Ovary (tissue), 9 donors: ENCODE data around the gene TSKS. TPM values are rescaled to one million over a fixed set of nuclear protein-coding genes. Genes with fewer than 3 reads are reported as not detected.

Experiments used
- DNase-seq, 5 donors: peaks; one replicate each; pipeline ENCODE4 v3.0.0-alpha.2; 2019 to 2020
- H3K27ac ChIP-seq, 2 donors: fragments of 200-600 bp; one replicate each; pipeline versions ENCODE4 v1.5.1 to v1.8.0; 2019 to 2022
- H3K27me3 ChIP-seq: fragments of 200-600 bp; one replicate; pipeline ENCODE4 v1.8.0; 2022
- H3K36me3 ChIP-seq: fragments of 200-600 bp; sonication (generic); one replicate; pipeline ENCODE4 v1.5.1; 2019
- H3K4me1 ChIP-seq: one replicate; pipeline ENCODE4 v1.8.1; 2013; ENCODE audit warnings: mild to moderate bottlenecking, moderate library complexity; ENCODE audit not compliant: insufficient read depth
- H3K4me3 ChIP-seq: fragments of 200-600 bp; sonication (generic); one replicate; pipeline ENCODE4 v1.5.1; 2017
- H3K9me3 ChIP-seq, 2 donors: fragments of 200-600 bp in 1 of 2; sonication (generic) in 1 of 2; one replicate each; pipeline versions ENCODE4 v1.5.1 to v1.8.1; 2013 to 2019; ENCODE audit warnings: mild to moderate bottlenecking in 1 of 2, moderate library complexity in 1 of 2
- EP300 ChIP-seq: sonication (generic); formaldehyde crosslinking; IDR thresholded peaks from one replicate; pipeline ENCODE4 v1.6.1; 2017; ENCODE audit warnings: antibody characterized with exemption
- POLR2A ChIP-seq: fragments of 450-650 bp; IDR thresholded peaks from one replicate; pipeline ENCODE4 v1.6.1; 2017; ENCODE audit warnings: antibody characterized with exemption, mild to moderate bottlenecking, moderate library complexity
- WGBS, 3 donors: extraction: QIAGEN DNeasy Blood & Tissue Kit in 1 of 3; methylation state at CpG; one replicate each; pipeline versions ENCODE4 v1.1.5 to v1.1.7; 2013 to 2017; 5-methylcytosine and 5-hydroxymethylcytosine counted together
- intact Hi-C, 4 donors: fragments of 100-400 bp; cut with DNase I; formaldehyde crosslinking; loops; one replicate each; pipeline versions ENCODE4 v1.11.0 to v1.15.1; 2022 to 2023
- microRNA-seq, 3 donors: library from miRNA; unstranded; fragments of <30 nt; microRNA quantifications; one replicate each; pipeline versions ENCODE4 to v1.2.0, GENCODE V29; 2019 to 2020
- polyA plus RNA-seq, 2 donors: library from polyadenylated mRNA; stranded (reverse); fragments of 200-250 nt in 1 of 2; fragments of 350-450 nt in 1 of 2; fragmentation: Illumina TruSeq in 1 of 2; extraction: RNeasy Lipid Tissue Mini Kit (QIAGEN cat#74804) in 1 of 2; gene quantifications; one replicate each; pipeline ENCODE4 v1.2.3, GENCODE V29; 2013 to 2014
- small RNA-seq: library from RNA; depleted of rRNA; stranded (forward); fragments of <200 nt; gene quantifications from one replicate; pipeline ENCODE3, GENCODE V24; 2016
- total RNA-seq, 7 donors: library from RNA; depleted of rRNA in 2 of 7; stranded (reverse); fragments of >200 nt in 2 of 7; fragmentation: NEBNext Ultra II Directional in 3 of 7; extraction: Animal tissue kit (Norgen Biotek cat#: 25700) in 3 of 7; gene quantifications; one replicate each; pipeline versions ENCODE4 v1.1.0 to v1.2.4, GENCODE V29; 2016 to 2023
- TF ChIP-seq, protein P1 (sequence below), 3 donors: fragments of 450-650 bp in 2 of 3; fragments of 200-600 bp in 1 of 3; IDR thresholded peaks; one replicate each; pipeline versions ENCODE4 v1.5.1 to v1.8.0; 2016 to 2022; ENCODE audit warnings: antibody characterized with exemption in 3 of 3, mild to moderate bottlenecking in 1 of 3
- donor health status: DM: no; HTN: no; CAD: no; lungs with moderate emphysema.
- donor health status: DM: no; HTN: no; CAD: no.
- donor health status: Bipolar disorder and iron deficiency.
- donor health status: DM: yes; HTN: yes; CAD: no.
- donor health status: DM: no; HTN: no; CAD: no.
- donor health status: DM: yes; HTN: yes; CAD: no.

Gene TSKS
- total and polyA plus RNA-seq, 9 donors: 0.15 to 0.71 (median 0.32) TPM; not detected in 4

DNA sequence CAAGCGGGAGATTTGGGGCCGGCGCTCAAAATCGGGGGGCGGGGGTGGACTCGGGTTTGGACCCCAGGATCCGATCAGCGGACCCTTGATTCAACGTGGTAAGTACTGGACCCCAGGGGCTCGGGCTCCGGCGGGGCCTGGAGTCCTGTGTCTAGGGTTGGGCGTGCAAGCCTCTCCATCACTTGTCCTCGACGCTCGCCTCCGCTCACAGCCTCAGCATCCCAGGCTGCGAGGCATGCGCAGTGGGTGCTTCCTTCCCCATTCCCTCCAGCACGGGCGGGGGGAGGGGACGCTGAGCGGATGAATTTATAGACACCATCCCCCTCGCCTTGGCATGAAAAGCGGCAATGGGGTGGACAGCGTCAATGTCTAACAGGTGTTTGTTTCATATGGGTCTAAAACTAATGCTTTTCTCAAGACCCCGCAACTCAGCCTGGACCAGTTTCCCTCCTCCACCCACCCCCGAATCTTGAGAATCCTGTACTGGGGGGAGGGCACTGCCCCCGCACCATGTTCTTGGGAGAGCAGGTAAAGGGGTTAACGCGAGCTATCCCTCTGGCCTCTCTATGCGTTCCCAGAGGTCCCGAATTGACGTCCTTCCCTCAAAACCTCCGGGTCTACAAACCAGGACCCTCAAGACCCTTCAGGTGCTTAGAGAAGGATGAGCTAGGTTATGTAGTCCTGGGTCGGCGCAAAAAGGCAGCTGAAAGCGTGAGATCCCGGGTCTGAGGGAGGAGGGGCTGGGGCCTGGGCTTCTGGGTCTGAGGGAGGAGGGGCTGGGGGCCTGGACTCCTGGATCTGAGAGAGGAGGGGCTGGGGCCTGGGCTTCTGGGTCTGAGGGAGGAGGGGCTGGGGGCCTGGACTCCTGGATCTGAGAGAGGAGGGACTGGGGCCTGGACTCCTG, 71.6 kb downstream of the TSKS start:
- TF ChIP-seq EP300 (no peak), POLR2A (no peak)
- TF ChIP-seq, protein P1, sequence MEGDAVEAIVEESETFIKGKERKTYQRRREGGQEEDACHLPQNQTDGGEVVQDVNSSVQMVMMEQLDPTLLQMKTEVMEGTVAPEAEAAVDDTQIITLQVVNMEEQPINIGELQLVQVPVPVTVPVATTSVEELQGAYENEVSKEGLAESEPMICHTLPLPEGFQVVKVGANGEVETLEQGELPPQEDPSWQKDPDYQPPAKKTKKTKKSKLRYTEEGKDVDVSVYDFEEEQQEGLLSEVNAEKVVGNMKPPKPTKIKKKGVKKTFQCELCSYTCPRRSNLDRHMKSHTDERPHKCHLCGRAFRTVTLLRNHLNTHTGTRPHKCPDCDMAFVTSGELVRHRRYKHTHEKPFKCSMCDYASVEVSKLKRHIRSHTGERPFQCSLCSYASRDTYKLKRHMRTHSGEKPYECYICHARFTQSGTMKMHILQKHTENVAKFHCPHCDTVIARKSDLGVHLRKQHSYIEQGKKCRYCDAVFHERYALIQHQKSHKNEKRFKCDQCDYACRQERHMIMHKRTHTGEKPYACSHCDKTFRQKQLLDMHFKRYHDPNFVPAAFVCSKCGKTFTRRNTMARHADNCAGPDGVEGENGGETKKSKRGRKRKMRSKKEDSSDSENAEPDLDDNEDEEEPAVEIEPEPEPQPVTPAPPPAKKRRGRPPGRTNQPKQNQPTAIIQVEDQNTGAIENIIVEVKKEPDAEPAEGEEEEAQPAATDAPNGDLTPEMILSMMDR (IDR thresholded peaks at IDR 0.05): no peak
- H3K27ac ChIP-seq: no peak overlapping the region
- H3K4me1 ChIP-seq: no peaks in the 10 kb centered on the region
- DNase-seq: peak; percentile 62 to 81 (median 70)
- no peaks in the 10 kb centered on the region for H3K27me3 ChIP-seq
- H3K9me3 ChIP-seq: no peaks in the 10 kb centered on the region
- H3K36me3 ChIP-seq: no peaks in the 10 kb centered on the region
- intact Hi-C loops: loop anchor here in 1 of 4 donors (2.0 kb wide), 1 partner anchor 65 kb away; no protein-coding TSS in a partner anchor
- peak overlapping the region; percentile 39 for H3K4me3 ChIP-seq
- WGBS, 3 donors: 4 to 5% (median 5%) methylated on average over 36 to 39 of the region's 39 CpGs

GRCh38 chr19:49690656-49691242, 72.4 kb downstream of the TSKS start, which contains the start of gene CPT1C:
CPT1C (plus strand) TSS chr19:49691116; CDS start chr19:49692253, 1,137 bp downstream.
- TF ChIP-seq POLR2A (peak; percentile 55), EP300 (no peak)
- H3K27me3 ChIP-seq: no peaks in the 10 kb centered on the region
- peak within 1 kb of the TSS; percentile 39 for H3K4me3 ChIP-seq
- H3K27ac ChIP-seq: peak within 1 kb of the TSS; percentile 8 to 10
- no peaks in the 10 kb centered on the region for H3K36me3 ChIP-seq
- no peaks in the 10 kb centered on the region for H3K4me1 ChIP-seq
- no peaks in the 10 kb centered on the region for H3K9me3 ChIP-seq
- intact Hi-C loops: loop anchor here in 1 of 4 donors (2.0 kb wide), 1 partner anchor 66 kb away; no protein-coding TSS in a partner anchor
- peak; percentile 81 to 89 (median 85) for DNase-seq
- WGBS, 3 donors: 0 to 1% (median 0%) methylated on average over 38 of the region's 38 CpGs

DNA sequence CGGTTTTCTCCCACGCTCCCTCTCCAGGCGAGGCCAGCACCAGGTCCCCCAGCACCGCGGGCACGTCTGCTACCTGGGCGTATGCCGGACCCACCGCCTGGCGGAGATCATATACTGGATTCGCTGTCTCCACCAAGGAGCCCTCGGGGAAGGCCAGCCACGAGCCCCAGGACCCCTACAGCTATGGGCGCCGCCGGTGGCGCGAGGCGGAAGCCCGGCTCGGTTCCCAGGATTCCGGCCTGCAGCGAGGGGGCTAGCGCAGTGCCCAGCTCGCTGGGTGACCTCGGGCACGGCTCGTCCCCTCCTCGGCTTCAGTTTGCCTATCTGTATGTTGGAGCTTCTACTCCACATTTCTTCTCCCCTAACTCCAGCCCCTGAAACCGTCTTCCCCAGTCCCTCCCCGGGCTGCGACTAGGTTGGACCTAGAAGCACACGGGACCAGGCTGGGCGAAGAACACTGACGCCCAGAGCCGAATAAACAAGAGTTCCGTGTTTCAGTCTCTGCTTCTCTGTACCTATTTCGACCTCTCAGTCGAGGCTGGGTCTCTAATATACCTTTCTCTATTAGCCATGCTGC, 72.9 kb downstream of the TSKS start:
- Histone ChIP-seq H3K4me1 (no peaks in the 10 kb centered on the region), H3K4me3 (peak overlapping the region; percentile 39), H3K27ac (peak overlapping the region; percentile 8 to 10), H3K9me3 (no peaks in the 10 kb centered on the region), H3K36me3 (no peaks in the 10 kb centered on the region), H3K27me3 (no peaks in the 10 kb centered on the region)
- no peak for DNase-seq
- intact Hi-C loops: loop anchor here in 1 of 4 donors (2.0 kb wide), 1 partner anchor 67 kb away; no protein-coding TSS in a partner anchor
- 2 to 4% (median 3%) methylated on average over 37 to 39 of the region's 39 CpGs for WGBS, 3 donors
- TF ChIP-seq, protein P1 (IDR thresholded peaks at IDR 0.05): no peak
- TF ChIP-seq POLR2A (no peak), EP300 (no peak)

Small RNA genes lying within 50 kb of the gene (microRNA-seq; reads per million reads assigned to microRNA genes)
- gene MIR6799: 0 to 0.75 (median 0.18) reads per million in 3 donors

Small RNA genes lying within 50 kb of the gene (small RNA-seq; reads per million reads assigned to genes)
- gene MIR6799 (not detected), gene RNU6-841P (not detected)

Other genes with a start within 250 kb of the TSKS start
- 10 to 100 TPM; 26.4 to 54.8 (median 37.8) TPM for gene RCN3, start 235.3 kb downstream of the TSKS start, total RNA-seq
- 10 to 100 TPM; 13.6 to 37.5 TPM for gene RCN3, start 235.3 kb downstream of the TSKS start, polyA plus RNA-seq
- 10 to 100 TPM; 44.8 to 70.1 (median 58.7) TPM for gene NOSIP, start 182.8 kb downstream of the TSKS start, total RNA-seq
- gene NOSIP, start 182.8 kb downstream of the TSKS start, polyA plus RNA-seq: 10 to 100 TPM; 31.0 to 65.0 TPM
- 1 to 10 TPM in 3 of 7 donors, under 1 TPM in 1, not detected in 3; 0.77 to 4.0 (median 1.6) TPM for gene PRRG2, start 182.0 kb downstream of the TSKS start, total RNA-seq
- gene PRRG2, start 182.0 kb downstream of the TSKS start, polyA plus RNA-seq: under 1 TPM; 0.65 to 0.75 TPM
- 10 to 100 TPM in 5 of 7 donors, 1 to 10 TPM in 2; 8.1 to 44.1 (median 31.8) TPM for gene PRR12, start 172.1 kb downstream of the TSKS start, total RNA-seq
- 10 to 100 TPM in 1 of 2 donors, 1 to 10 TPM in 1; 2.8 to 22.8 TPM for gene PRR12, start 172.1 kb downstream of the TSKS start, polyA plus RNA-seq
- 10 to 100 TPM; 28.7 to 62.8 (median 37.6) TPM for gene RRAS, start 123.2 kb downstream of the TSKS start, total RNA-seq
- gene RRAS, start 123.2 kb downstream of the TSKS start, polyA plus RNA-seq: 10 to 100 TPM; 24.2 to 63.4 TPM
- 10 to 100 TPM; 14.9 to 94.6 (median 68.8) TPM for gene SCAF1, start 121.1 kb downstream of the TSKS start, total RNA-seq
- gene SCAF1, start 121.1 kb downstream of the TSKS start, polyA plus RNA-seq: 10 to 100 TPM in 1 of 2 donors, 1 to 10 TPM in 1; 3.3 to 29.1 TPM
- 10 to 100 TPM; 46.1 to 89.0 (median 69.5) TPM for gene IRF3, start 97.4 kb downstream of the TSKS start, total RNA-seq
- gene IRF3, start 97.4 kb downstream of the TSKS start, polyA plus RNA-seq: 10 to 100 TPM; 24.2 to 76.9 TPM
- gene BCL2L12, start 97.4 kb downstream of the TSKS start, total RNA-seq: 10 to 100 TPM in 6 of 7 donors, 1 to 10 TPM in 1; 8.0 to 21.0 (median 15.6) TPM
- 10 to 100 TPM in 1 of 2 donors, 1 to 10 TPM in 1; 6.7 to 17.7 TPM for gene BCL2L12, start 97.4 kb downstream of the TSKS start, polyA plus RNA-seq
- 100 to 1,000 TPM; 125 to 174 (median 152) TPM for gene PRMT1, start 86.0 kb downstream of the TSKS start, total RNA-seq
- 100 to 1,000 TPM in 1 of 2 donors, 10 to 100 TPM in 1; 57.1 to 182 TPM for gene PRMT1, start 86.0 kb downstream of the TSKS start, polyA plus RNA-seq
- 1 to 10 TPM in 4 of 7 donors, under 1 TPM in 3; 0.48 to 1.9 (median 1.3) TPM for gene ADM5, start 73.7 kb downstream of the TSKS start, total RNA-seq
- 1 to 10 TPM in 1 of 2 donors, not detected in 1; 1.6 TPM for gene ADM5, start 73.7 kb downstream of the TSKS start, polyA plus RNA-seq
- 10 to 100 TPM in 4 of 7 donors, 1 to 10 TPM in 3; 4.6 to 25.8 (median 14.5) TPM for gene CPT1C, start 72.2 kb downstream of the TSKS start, total RNA-seq
- 10 to 100 TPM in 1 of 2 donors, 1 to 10 TPM in 1; 9.4 to 12.9 TPM for gene CPT1C, start 72.2 kb downstream of the TSKS start, polyA plus RNA-seq
- gene AP2A1, start 3.7 kb upstream of the TSKS start, total RNA-seq: 100 to 1,000 TPM in 3 of 7 donors, 10 to 100 TPM in 4; 56.0 to 126 (median 99.3) TPM
- 10 to 100 TPM; 37.8 to 72.2 TPM for gene AP2A1, start 3.7 kb upstream of the TSKS start, polyA plus RNA-seq
- gene FUZ, start 50.0 kb upstream of the TSKS start, total RNA-seq: 10 to 100 TPM; 23.3 to 48.6 (median 27.5) TPM
- 10 to 100 TPM; 13.4 to 36.9 TPM for gene FUZ, start 50.0 kb upstream of the TSKS start, polyA plus RNA-seq
- 10 to 100 TPM; 30.3 to 89.9 (median 85.3) TPM for gene MED25, start 55.0 kb upstream of the TSKS start, total RNA-seq
- gene MED25, start 55.0 kb upstream of the TSKS start, polyA plus RNA-seq: 10 to 100 TPM; 34.3 to 67.4 TPM
- 100 to 1,000 TPM; 108 to 256 (median 206) TPM for gene PTOV1, start 87.9 kb upstream of the TSKS start, total RNA-seq
- 100 to 1,000 TPM in 1 of 2 donors, 10 to 100 TPM in 1; 22.2 to 186 TPM for gene PTOV1, start 87.9 kb upstream of the TSKS start, polyA plus RNA-seq
- gene PNKP, start 104.3 kb upstream of the TSKS start, total RNA-seq: 100 to 1,000 TPM in 1 of 7 donors, 10 to 100 TPM in 6; 47.2 to 111 (median 74.2) TPM
- gene PNKP, start 104.3 kb upstream of the TSKS start, polyA plus RNA-seq: 10 to 100 TPM in 1 of 2 donors, 1 to 10 TPM in 1; 6.8 to 39.0 TPM
- gene AKT1S1, start 114.0 kb upstream of the TSKS start, total RNA-seq: 10 to 100 TPM; 10.6 to 45.3 (median 30.0) TPM
- gene AKT1S1, start 114.0 kb upstream of the TSKS start, polyA plus RNA-seq: 10 to 100 TPM; 24.3 to 34.8 TPM
- gene TBC1D17, start 114.4 kb upstream of the TSKS start, total RNA-seq: 10 to 100 TPM; 23.1 to 77.5 (median 49.8) TPM
- 10 to 100 TPM; 41.3 to 66.9 TPM for gene TBC1D17, start 114.4 kb upstream of the TSKS start, polyA plus RNA-seq
- gene IL4I1, start 133.6 kb upstream of the TSKS start, total RNA-seq: 1 to 10 TPM in 4 of 7 donors, under 1 TPM in 2, not detected in 1; 0.24 to 4.3 (median 1.3) TPM
- gene IL4I1, start 133.6 kb upstream of the TSKS start, polyA plus RNA-seq: under 1 TPM; 0.35 to 0.43 TPM
- 10 to 100 TPM in 5 of 7 donors, 1 to 10 TPM in 2; 4.3 to 23.5 (median 16.0) TPM for gene ATF5, start 165.9 kb upstream of the TSKS start, total RNA-seq
- gene ATF5, start 165.9 kb upstream of the TSKS start, polyA plus RNA-seq: 10 to 100 TPM; 17.3 to 20.1 TPM
- 10 to 100 TPM; 18.7 to 47.7 (median 38.5) TPM for gene NUP62, start 166.2 kb upstream of the TSKS start, total RNA-seq
- gene NUP62, start 166.2 kb upstream of the TSKS start, polyA plus RNA-seq: 10 to 100 TPM; 19.0 to 27.3 TPM
- gene SIGLEC11, start 197.9 kb upstream of the TSKS start, total RNA-seq: 100 to 1,000 TPM in 1 of 7 donors, 10 to 100 TPM in 6; 44.0 to 117 (median 77.6) TPM
- gene SIGLEC11, start 197.9 kb upstream of the TSKS start, polyA plus RNA-seq: 100 to 1,000 TPM in 1 of 2 donors, 10 to 100 TPM in 1; 43.3 to 113 TPM